DMS153 (cell line): ENCODE measurements around the gene ZNF439.
"Not testable (repeated sequence)": the region's sequence is repeated elsewhere in the genome, so short reads cannot be mapped to it uniquely, and the experiment has no call there.

Experiments used
- DNase-seq: peaks from one replicate; lab custom pipeline; 2025; lab: John Stamatoyannopoulos, UW

ZNF439 gene

DNA sequence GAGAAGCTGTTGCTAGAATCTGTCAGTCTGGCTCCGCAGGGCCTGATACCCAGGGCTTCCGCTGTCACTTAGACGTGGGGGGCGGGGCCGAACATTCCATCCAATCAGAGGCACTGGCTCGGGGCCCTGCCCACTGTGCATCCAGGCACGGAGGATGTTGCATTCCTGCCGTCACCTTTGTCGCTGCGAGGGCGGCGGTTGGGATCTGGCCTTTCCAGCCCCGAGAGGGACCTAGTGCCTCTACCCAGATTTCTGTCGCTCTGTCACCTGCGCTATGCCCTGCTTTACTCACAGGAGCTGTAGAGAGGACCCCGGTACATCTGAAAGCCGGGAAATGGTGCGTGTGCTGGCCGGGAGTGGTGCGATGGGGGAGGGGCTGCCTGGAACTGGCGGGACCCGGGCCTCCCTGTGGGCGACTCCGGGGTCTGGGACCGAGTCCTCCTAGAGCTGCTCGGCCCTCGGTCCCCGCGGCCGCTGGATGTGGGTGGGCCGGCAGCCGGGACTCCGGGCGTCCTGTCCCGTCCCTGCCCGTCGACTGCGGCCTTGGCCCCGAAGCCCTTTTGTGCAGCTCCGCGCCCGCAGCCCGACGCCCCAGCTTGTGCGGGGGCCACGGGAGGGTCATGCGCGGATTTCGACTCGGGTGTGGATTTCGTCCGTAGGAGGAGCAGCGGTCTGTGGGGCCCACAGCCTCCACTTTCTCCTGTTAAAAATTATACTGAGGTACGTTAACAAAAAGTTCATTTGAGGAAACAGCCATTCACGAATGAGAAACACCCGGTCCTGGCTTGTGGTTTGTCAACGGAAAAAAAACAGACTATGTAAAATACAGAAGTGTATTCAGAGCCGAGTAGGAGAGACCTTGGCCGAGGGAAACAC is at the start of gene ZNF439:
TSS of gene ZNF439 (plus strand) at position 133 of the 876 bp plus-strand sequence. CDS start at position 275, 142 bp downstream.
- peak; percentile 76 for DNase-seq

DNA sequence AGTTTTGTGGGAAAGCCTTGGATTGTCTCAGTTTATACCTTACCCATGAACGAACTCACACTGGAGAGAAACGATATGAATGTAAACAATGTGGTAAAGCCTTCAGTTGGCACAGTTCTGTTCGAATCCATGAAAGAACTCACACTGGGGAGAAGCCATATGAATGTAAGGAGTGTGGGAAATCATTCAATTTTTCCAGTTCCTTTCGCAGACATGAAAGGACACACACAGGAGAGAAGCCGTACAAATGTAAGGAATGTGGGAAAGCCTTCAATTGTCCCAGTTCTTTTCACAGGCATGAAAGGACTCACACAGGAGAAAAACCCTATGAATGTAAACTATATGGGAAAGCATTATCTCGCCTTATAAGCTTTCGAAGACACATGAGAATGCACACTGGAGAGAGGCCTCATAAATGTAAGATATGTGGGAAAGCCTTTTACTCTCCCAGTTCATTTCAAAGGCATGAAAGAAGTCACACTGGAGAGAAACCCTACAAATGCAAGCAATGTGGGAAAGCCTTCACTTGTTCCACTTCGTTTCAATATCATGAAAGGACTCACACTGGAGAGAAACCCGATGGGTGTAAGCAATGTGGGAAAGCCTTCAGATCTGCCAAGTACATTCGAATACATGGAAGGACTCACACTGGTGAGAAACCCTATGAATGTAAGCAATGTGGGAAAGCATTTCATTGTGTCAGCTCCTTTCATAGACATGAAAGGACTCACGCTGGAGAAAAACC is 42.0 kb upstream of the ZNF439 start:
- DNase-seq, result no peak

DNA sequence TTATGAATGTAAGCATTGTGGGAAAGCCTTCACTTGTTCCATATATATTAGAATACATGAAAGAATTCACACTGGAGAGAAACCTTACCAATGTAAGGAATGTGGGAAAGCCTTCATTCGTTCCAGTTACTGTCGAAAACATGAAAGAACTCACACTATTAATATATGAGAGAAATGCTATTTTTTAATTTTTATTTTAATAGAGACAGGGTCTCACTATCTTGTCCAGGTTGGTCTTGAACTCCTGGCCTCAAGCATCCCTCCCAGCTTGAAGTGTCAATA is 41.5 kb upstream of the ZNF439 start:
- DNase-seq, result no peak

DNA sequence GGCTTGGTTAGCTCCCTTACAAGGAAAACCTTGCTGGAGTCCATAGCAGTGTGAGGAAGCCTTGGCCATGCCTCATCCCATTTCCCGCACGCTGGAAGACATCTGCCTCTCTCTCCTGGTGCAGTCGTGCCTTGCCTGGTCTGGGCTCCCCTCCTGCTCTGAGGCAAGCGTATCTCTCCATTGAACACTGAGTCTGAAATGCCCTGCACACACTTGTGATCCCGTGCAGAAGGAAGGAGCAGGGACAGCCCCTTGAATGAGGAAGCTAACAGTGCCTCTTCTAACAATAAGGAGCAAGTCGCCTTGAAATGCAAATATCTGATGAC is 34.9 kb upstream of the ZNF439 start:
- no peak for DNase-seq

DNA sequence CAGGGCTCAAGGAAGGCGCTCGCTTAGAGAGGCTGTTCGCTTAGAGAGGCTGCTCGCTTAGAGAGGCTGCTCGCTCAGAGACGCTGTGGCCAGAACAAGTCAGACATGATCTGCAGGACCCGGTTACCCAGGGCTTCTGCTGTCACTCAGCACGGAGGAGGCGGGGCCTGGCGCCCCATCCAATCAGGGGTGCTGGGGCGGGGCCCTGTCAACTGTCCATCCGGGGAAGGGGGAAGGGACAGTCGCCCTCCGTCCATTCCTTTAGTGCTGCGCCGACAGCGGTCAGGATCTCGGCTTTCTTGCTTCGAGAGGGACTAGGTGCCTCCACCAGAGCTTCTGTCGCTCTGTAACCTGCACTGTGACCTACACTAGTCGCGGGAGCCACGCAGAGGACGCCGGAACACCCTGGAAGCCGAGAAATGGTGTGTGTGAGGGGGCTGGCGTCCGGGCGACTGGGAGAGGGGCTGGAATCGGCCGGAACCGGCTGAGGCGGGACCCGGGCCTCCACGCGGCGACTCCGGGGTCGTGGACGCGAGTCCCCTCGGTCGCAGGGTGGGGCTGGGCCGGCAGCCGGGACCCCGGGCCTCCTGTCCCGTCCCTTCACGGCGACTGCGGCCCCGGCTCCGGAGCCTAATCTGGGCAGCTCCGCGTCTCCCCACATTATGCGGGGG is 34.4 kb upstream of the ZNF439 start, which contains the start of gene ZNF440:
TSS of gene ZNF440 (plus strand) at position 245 of the 671 bp plus-strand sequence. CDS start at position 420, 175 bp downstream.
- DNase-seq, result peak; percentile 63

DNA sequence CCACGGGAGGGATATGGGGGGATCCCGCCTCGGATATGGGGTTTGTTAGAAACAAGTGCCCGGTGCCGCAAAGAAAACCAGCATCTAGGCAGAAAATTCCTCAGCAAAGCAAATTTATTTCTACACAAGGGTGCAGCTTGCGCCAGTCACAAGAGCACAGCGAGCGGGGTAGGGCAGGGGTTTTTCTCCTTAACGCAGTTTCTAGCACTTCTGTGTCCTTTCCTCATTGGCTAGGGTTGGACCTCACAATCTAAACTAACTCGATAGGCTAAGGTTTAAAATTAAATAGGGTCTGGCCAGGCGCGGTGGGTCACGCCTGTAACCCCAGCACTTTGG is 33.9 kb upstream of the ZNF439 start:
- DNase-seq, result no peak

DNA sequence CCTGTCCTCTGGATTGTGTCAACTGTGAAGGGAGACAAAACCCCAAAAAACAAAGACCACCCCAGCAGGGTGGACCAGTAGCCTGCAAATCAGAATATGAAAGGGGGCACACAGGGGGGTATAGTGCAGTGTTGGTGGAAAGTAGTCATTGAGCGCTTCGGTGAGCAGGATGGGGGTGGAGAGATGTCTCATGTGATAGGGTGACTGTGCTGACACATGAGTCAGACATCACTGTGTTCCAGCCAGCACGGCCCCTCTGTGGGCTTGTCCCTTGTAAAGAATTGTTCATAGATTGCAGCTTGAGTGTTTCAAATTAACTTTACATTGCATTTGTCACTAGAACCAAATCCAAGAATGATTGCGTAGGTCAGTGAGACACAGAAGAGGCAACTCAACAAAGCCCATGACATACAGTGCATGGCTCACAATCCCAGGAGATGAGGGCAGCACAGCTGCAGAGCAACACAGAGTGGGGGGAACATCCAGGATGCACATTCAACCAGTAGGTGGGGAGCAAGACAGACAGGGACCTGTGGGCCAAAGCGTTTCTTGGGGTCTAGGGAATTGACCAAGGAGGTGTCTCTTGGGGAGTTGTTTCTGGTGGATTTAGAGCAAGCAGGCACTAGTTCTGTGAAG is 26.9 kb upstream of the ZNF439 start:
- DNase-seq, result no peak

DNA sequence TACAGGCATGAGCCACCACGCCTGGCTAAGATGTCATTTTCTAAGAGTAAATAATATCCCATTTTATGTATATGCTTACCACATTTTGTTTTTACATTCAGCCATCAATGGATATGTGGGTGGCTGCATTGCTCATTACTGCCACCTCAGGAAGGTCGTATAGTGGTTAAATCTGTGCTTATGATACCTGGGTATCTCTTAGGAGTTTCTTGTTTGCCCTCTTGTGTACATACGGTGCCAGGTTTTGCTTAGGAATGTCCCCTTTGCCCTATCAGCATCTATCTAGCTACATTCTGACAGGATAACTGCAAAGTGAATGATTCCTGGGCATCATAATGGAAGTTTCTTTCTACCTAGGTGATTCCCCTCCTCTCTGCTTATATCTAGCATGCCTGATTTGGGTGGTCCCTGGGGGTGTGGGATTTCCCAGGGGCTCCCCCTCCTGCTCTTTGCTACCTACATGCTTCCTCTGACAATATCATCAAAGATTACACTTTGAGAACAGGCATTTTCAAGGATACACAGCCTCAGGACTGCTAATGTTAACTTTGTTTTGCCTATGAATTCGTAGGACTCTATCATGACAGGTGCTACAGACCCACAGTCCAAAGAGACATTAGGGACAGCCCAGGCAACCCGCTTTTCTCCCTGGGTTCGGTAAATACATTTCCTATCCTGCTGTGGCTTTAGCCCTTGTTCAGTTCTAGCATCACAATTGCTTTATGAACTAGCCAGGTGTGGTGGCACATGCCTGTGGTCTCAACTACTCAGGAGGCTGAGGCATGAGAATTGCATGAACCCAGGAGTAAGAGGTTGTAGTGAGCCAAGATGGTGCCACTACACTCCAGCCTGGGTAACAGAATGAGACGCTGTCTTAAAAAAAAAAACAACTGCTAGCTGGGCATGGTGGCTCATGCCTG is 19.3 kb upstream of the ZNF439 start:
- not testable (repeated sequence) for DNase-seq

DNA sequence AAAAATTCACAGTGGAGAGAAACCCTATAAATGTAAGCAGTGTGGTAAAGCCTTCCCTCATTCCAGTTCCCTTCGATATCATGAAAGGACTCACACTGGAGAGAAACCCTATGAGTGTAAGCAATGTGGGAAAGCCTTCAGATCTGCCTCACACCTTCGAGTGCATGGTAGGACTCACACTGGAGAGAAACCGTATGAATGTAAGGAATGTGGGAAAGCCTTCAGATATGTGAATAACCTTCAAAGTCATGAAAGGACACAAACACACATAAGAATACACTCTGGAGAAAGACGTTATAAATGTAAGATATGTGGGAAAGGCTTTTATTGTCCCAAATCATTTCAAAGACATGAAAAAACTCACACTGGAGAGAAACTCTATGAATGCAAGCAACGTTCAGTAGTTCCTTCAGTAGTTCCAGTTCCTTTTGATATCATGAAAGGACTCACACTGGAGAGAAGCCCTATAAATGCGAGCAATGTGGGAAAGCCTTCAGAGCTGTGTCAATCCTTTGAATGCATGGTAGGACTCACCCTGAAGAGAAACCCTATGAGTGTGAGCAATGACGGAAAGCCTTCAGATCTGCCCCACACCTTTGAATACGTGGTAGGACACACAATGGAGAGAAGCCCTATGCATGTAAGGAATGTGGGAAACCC is 16.1 kb upstream of the ZNF439 start:
- no peak for DNase-seq

DNA sequence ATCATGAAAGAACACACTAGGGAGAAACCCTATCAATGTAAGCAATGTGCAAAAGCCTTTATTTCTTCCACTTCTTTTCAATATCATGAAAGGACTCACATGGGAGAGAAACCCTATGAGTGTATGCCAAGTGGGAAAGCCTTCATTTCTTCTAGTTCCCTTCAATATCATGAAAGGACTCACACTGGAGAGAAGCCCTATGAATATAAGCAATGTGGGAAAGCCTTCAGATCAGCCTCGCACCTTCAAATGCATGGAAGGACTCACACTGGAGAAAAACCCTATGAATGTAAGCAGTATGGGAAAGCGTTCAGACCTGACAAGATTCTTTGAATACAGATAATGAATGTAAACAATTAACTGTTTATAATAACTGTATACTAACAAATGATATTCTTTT is 15.0 kb upstream of the ZNF439 start:
- DNase-seq, result no peak

DNA sequence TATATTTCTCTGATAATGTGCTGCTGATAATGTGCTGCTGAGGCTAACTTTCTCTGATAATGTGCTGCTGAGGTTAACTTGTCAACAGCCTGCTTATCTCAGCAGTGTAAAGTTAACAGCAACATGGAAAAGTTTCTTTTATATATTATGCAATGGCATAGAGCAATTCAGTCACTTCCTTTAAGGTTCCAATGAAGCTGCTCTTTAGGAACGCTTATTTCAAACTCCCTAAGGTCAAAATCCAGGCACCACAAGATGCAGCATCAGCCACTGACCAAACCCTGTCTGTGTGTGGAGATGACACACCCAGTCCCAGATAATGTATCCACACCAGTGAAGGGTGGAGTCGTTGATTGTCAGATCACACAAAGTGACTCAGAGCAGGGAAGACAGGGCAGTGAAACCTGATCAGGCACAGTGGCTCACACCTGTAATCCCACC is 12.9 kb upstream of the ZNF439 start:
- DNase-seq, result not testable (repeated sequence)

DNA sequence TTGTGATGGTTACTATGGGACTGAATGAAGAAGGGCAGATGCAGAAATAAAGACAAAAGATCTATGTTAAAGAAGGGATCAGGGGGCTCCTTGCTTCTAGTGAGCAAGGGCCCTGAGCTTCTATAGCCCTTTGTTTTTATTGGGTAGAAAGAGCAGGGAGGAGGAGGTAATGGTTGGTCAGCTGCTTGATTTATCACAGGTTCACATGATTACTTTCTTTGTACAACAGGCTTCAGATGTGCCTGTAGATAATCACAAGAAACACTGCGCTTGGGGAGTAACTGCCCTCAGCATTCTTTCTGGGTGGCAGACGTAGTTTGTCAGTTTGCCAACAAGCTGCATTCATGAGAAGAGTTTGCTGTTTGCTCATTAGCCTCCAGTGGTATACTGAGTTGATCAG is 4.8 kb upstream of the ZNF439 start:
- DNase-seq, result no peak

DNA sequence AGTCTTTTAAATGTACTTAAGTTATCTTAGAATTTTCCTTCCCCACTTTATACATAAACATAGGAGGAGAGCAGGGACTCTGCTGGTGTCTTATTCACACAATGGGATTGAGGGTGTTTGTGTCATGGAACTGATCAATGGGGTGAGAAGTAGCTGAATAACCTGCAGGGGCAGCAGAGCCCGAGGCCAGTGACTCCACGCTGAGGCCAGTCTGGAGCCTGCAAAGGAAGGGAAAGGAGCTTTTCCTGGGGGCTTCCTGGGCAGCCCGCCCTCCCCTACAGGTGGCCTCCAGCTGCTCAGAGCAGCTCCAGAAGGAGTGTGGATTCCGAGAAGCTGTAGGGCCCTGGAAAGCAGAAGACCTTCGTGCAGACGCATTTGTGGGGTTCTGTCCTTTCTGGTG is 911 bp upstream of the ZNF439 start:
- not testable (repeated sequence) for DNase-seq

DNA sequence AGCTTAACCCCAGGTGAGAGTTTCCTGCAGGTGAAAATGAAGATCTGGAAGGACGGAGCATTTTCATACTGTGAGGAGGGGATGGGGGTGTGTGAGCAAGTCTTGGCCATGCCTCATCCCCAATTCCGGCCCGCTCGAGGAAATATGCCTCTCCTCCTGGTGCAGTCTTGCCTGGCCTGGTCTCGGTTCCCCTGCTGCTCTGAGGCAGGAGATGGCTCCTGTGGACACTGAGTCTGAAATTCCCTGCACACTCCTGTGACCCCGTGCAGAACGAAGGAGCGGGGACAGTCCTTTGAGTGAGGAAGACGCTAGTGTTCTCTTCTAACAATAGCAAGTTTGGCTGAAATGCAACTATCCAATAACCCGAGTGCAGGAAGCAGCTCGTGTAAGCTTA is 329 bp upstream of the ZNF439 start:
- DNase-seq, result no peak

DNA sequence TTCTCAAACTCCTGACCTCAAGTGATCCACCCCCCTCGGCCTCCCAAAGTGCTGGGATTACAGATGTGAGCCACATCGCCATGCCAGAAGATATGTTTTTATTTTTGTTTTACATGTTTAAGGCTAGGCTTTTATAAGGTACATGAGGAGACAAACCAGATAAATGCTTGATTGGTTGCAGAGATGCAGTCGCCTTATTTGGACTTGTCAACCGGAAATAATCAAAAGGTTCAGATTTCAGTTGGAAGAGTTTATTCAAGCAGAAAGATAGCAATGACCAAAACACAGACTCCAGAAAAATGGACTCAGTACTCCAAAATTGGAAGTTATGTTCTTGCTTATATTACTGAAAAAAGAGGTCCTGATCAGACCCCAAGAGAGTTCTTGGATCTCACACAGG is 1.8 kb downstream of the ZNF439 start:
- not testable (repeated sequence) for DNase-seq

DNA sequence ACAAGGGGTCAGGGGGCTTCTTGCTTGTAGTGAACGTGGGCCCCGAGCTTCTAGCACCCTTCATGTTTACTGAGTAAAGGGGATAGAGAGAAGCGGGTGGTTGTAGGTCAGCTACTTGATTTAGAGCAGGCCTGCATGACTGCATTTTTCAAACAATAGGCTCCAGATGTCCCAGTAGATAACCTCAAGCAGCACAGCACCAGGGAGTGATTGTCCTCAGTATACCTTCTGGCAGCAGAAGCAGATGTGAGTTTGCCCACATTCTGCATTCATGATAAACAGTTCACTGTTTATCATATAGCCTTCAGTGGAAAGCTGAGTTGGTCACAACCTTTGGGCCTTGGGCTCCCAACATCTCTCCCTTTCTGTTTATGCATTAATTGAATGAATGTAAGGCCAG is 4.8 kb downstream of the ZNF439 start:
- DNase-seq, result no peak

DNA sequence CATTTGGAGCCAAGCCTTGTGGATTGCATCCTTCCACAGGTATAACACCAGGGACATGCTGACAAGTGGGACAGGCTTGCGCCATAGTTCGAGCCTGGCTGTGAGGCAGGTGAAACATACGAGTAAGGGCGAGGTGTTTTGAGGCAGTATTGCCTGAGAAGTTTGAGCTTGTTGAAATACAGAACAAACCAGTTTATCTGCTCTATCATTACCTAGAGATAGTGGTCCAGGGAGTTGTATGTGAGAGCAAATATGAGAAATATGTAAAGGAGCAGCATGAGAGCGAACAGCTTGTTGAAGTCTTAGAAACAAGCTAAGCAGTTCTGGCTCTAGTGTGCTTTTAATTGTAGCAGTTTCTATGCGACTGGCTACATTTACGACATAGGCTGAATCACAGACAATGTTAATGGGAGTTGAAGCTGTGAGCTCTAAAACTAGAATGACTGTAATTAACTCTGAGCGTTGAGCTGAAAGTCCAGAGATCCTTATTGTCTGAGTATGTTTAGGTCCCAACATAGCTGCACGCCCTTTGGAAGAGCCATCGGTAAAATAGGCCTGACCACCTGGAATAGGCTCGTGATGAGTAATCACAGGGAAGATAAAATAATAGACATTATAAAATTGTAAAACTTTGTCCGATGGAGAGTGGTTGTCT is 8.2 kb downstream of the ZNF439 start:
- no peak for DNase-seq

DNA sequence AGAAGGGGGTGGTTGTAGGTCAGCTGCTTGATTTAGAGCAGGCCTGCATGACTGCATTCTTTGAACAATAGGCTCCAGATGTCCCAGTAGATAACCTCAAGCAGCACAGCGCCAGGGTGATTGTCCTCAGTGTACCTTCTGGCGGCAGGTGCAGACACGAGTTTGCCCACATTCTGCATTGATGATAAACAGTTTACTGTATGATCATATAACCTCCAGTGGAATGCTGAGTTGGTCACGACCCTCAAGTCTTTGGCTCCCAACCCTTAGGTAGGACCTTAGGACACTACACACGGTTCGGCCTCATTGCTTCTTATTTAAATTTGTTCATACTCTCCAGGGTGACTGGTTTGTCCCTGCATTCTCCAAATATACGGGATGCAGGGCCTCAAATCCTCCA is 12.2 kb downstream of the ZNF439 start:
- DNase-seq, result no peak

DNA sequence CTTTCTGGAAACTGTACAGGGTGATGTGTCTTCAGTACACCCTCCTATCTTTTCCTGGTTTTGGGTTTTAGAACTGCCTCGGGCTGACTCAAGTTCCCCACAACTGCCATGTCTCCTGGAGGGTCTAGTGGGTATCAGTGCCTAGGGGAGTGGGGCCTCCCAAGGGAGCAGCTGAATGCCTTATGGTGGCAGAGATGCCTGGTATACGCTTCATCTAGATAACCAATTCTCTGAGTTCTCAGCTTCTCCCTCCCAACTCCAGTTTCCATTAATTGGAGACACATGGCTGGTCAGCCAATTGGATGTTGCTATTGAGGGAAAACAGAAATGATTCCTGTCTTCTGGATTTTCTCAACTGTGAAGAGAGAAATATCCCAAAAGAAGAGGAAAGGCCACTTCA is 12.8 kb downstream of the ZNF439 start:
- no peak for DNase-seq

DNA sequence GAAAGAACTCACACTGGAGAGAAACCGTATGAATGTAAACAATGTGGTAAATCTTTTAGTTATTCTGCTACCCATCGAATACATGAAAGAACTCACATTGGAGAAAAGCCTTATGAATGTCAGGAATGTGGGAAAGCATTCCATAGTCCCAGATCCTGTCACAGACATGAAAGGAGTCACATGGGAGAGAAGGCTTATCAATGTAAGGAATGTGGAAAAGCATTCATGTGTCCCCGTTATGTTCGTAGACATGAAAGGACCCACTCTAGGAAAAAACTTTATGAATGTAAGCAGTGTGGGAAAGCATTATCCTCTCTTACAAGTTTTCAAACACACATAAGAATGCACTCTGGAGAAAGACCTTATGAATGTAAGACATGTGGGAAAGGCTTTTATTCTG is 19.2 kb downstream of the ZNF439 start:
- not testable (repeated sequence) for DNase-seq
